ENCODE data around the gene ITGB4. TPM values are rescaled to one million over a fixed set of nuclear protein-coding genes. Genes with fewer than 3 reads are reported as not detected.
"Not testable (repeated sequence)": the region's sequence is repeated elsewhere in the genome, so short reads cannot be mapped to it uniquely, and the experiment has no call there.

Gene ITGB4
- total RNA-seq, 1 experiment from 2014 or later = 0.28 TPM

DNA sequence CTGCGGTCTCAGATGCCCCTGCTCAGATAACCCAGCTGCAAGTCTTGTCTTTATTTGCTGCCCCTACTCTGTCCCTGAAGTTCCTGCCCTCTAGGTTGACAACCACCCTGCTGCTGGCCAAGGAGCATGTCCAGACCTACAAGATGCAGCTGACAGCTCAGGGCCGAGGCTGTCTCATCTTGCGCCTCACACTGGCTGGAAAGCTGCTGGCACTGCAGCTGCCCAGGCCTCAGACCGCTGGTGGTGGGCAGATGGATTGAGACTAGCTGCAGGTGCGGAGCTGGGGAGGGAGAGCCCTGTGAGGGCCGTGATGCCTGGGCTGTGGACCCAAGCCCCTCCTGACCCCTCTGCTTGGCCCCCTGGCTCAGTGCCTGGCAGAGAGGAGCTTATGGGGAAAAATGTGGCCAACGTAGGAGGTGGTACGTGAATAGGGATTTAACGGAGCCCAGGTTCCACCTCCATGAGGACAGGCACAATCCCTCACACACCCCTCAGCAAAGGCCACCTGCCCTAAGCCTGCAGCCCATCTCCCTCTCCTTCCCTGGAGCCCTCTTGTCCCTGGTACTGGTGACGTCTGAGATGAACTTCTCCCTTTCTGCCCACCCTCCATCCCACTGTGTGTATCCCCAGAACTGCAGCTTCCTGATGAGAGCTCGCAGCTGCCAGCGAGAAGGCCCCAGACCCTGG, 52.0 kb downstream of the ITGB4 start:
- no peak overlapping the region for H3K4me3 ChIP-seq (ENCODE audit: insufficient read depth, low read depth, low read length)
- H3K27me3 ChIP-seq (ENCODE audit: control insufficient read depth, insufficient read depth, low read length) = no peaks in the 10 kb centered on the region
- H3K36me3 ChIP-seq (replicated peaks; ENCODE audit: control insufficient read depth, insufficient read depth, low read length) = peaks cover 3% of the 10 kb centered on the region
- peak; percentile 26 for DNase-seq

DNA sequence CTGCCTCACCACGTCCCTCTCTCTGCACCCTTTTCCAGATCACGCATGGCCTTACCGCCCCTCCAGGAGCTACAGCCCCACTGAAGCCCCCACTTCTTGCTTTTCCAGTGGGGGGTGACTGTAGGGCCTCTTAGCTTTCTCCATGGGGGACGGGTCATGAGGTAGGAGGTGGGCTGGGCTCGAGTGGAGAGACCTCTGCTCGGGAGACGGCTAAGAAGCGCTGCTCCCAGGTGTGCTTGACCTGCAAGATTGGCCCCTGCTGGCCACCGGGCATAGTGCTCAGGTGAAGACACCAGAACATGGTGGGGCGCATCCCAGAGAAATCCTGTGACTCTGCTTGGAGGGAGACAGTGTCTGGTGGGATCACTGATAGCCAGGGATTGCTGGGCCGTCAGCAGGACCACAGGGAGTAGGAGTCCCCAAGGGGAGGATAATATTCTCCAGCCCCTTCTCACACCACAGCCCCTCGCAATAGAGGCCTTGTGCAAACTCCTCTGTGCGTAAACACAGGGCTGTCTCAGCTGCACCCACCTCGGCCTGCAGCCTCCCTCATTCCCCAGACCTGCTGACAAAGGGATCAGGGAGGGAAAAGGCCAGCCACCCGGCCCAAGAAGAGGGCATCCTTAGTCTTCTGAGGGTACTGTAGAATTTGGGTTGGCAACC, 52.7 kb downstream of the ITGB4 start:
- no peaks in the 10 kb centered on the region for H3K27me3 ChIP-seq (ENCODE audit: control insufficient read depth, insufficient read depth, low read length)
- DNase-seq = peak; percentile 72
- peaks cover 4% of the 10 kb centered on the region for H3K36me3 ChIP-seq (replicated peaks; ENCODE audit: control insufficient read depth, insufficient read depth, low read length)
- no peak overlapping the region for H3K4me3 ChIP-seq (ENCODE audit: insufficient read depth, low read depth, low read length)

DNA sequence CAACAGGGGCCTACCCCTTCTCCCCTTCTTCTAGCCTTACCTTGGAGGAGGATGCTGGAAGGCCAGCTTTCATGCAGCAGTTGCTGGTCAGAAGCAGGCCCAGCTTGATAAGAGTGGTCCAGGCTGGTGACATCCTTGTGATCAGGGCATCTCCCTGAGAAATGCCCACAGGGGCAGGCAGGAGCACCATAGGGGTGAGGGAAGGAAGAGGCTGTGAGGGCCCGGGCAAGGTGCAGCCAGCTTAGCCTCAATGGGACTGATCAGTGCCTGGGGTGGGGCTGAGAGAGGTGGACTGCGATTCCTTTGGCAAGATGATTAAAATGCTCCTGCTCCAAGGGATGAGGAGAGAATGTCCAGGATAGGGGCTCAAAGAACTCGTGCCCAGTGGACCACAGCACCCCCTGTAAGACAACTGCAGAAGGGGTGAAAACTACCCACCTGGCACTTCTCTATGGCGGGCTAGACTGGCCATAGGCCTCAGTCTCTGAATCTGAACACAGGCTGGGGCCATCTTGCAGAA, 53.3 kb downstream of the ITGB4 start:
- peaks cover 4% of the 10 kb centered on the region for H3K36me3 ChIP-seq (replicated peaks; ENCODE audit: control insufficient read depth, insufficient read depth, low read length)
- no peaks in the 10 kb centered on the region for H3K27me3 ChIP-seq (ENCODE audit: control insufficient read depth, insufficient read depth, low read length)
- DNase-seq = no peak
- no peak overlapping the region for H3K4me3 ChIP-seq (ENCODE audit: insufficient read depth, low read depth, low read length)

GRCh38 chr17:75774991-75775668, 53.9 kb downstream of the ITGB4 start:
- Histone ChIP-seq H3K4me3 (ENCODE audit: insufficient read depth, low read depth, low read length) (no peak overlapping the region), H3K27me3 (ENCODE audit: control insufficient read depth, insufficient read depth, low read length) (no peaks in the 10 kb centered on the region), H3K36me3 (replicated peaks; ENCODE audit: control insufficient read depth, insufficient read depth, low read length) (peaks cover 4% of the 10 kb centered on the region)
- peak; percentile 56 for DNase-seq

GRCh38 chr17:75776386-75777295, 55.4 kb downstream of the ITGB4 start:
- no peak for DNase-seq
- Histone ChIP-seq H3K27me3 (ENCODE audit: control insufficient read depth, insufficient read depth, low read length) (no peaks in the 10 kb centered on the region), H3K4me3 (ENCODE audit: insufficient read depth, low read depth, low read length) (no peak overlapping the region), H3K36me3 (replicated peaks; ENCODE audit: control insufficient read depth, insufficient read depth, low read length) (peaks cover 4% of the 10 kb centered on the region)

DNA sequence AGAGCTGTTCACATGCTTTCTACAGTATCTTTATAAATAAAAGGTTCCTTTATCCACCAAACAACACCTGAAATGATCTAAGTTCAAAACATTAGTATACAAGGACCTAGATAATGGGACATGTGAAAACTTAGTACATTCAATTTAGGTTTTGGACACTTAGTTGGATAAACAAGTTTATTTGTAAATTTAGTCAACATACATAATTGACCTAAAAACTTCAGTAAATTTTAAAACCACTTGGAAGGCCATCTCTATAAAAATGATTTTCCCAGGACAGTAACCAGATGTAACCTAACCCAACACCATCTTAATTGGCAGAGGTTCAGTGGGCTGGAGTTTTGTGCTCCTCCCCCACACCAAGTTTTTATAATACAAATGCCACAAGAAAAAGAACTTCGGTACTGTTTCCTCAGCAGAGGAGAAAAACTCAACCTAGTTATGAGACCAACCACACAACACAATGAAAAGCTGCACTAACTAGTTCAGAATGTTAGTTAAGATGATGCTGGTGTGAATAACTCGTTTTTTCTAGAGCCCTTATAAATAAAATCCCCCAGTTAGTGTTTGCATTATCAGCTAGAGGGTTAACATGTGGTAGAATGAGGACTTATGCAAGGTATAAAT, 56.1 kb downstream of the ITGB4 start:
- Histone ChIP-seq H3K36me3 (replicated peaks; ENCODE audit: control insufficient read depth, insufficient read depth, low read length) (peaks cover 4% of the 10 kb centered on the region), H3K27me3 (ENCODE audit: control insufficient read depth, insufficient read depth, low read length) (no peaks in the 10 kb centered on the region), H3K4me3 (ENCODE audit: insufficient read depth, low read depth, low read length) (no peak overlapping the region)
- no peak for DNase-seq

- H3K27me3 ChIP-seq (ENCODE audit: control insufficient read depth, insufficient read depth, low read length); H3K36me3 ChIP-seq (replicated peaks; ENCODE audit: control insufficient read depth, insufficient read depth, low read length): not testable (repeated sequence)
- peak; percentile 44 for DNase-seq
- H3K4me3 ChIP-seq (ENCODE audit: insufficient read depth, low read depth, low read length) = peak overlapping the region; percentile 99
Measured at GRCh38 chr17:75778066-75778860, 57.0 kb downstream of the ITGB4 start.

DNA sequence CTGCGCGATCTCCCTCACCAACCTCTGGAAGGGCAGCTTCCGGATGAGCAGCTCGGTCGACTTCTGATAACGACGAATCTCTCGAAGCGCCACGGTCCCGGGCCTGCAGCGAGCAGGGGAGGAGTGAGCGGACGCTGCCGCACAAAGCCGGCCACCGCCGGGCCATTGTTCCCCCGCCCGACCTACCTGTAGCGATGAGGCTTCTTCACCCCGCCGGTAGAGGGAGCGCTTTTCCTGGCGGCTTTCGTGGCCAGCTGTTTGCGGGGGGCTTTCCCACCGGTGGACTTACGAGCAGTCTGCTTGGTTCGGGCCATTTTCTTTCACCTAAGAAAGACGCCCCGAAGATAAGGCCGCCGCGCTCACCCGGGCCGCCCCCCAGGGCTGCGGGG, 57.6 kb downstream of the ITGB4 start:
- H3K36me3 ChIP-seq (replicated peaks; ENCODE audit: control insufficient read depth, insufficient read depth, low read length) = peaks cover 4% of the 10 kb centered on the region
- peak; percentile 84 for DNase-seq

DNA sequence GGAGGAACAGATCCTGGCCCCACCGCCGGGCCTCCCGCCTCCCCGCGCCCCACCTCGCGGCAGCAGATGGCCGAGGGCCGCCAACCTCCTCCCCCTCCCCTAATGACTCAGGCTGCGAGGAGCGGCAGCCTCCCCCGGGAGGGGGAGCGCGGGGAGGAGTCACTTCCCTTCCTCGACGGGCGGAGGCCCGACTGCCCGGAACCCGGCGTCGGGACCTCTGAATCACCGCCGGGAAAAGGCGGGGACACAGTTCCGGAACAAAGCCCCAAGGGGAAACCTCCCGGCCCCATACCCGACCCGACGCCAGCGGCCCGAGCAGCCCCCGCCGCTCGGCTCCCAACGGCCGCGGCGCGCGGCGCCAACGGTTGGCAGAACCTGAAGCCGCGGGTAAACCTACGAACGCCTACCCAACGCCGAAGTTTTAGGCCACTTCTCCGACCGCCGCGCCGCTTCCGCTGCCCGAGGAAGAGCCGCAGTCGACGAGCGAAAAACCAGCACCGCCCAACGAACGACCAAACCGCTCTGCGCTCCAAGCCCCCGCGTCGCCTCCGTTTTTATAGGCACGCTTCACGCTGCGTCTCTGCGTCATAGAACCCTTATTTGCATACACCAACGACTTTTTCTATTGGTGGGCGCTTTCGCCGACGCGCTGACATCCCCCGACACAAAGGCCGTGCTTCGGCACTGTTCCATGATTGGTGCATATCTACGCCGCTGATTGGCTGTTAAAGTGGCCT, 58.2 kb downstream of the ITGB4 start:
- no peaks in the 10 kb centered on the region for H3K27me3 ChIP-seq (ENCODE audit: control insufficient read depth, insufficient read depth, low read length)

More for the DNA sequence above, 57.6 kb downstream of the ITGB4 start:
- H3K27me3 ChIP-seq (ENCODE audit: control insufficient read depth, insufficient read depth, low read length) = no peaks in the 10 kb centered on the region
- peak overlapping the region; percentile 99 for H3K4me3 ChIP-seq (ENCODE audit: insufficient read depth, low read depth, low read length)

GRCh38 chr17:75779987-75780889, 59.0 kb downstream of the ITGB4 start:
- DNase-seq = no peak

More for the DNA sequence above, 58.2 kb downstream of the ITGB4 start:
- Histone ChIP-seq H3K36me3 (replicated peaks; ENCODE audit: control insufficient read depth, insufficient read depth, low read length) (peaks cover 4% of the 10 kb centered on the region), H3K4me3 (ENCODE audit: insufficient read depth, low read depth, low read length) (peak overlapping the region; percentile 99)
- DNase-seq = peak; percentile 97

DNA sequence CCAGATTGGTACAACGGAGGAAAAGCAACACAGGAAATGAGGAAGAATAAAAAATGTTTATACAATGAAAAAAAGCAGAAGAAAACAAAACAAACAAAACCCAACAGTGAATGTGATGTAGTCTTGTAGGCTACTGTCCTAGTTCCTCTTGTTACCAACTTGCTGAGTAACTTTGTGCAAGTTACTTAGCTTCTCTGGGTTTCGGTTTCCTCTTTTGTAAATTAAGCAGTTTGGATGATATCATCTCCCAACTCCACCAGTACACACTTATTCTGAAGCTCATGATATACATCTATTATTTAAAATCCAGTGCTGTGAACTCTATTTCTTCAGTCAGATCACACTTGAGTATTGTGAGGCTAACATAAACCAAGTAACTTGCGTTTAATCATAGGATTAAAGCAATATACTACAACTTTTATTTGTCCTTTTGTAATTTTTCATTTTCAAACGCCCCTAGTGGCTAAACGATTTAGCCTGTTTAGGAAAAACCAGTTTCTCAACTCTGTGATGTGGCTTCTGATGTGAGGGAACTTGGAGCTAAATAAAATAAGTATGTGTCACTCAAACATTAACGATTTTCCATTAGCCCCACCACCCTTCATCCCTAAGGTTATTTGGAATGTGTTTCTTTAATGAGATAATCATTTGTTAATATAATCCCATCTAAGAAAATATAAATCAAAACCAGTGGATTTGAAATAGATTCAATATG, 62.0 kb downstream of the ITGB4 start:
- Histone ChIP-seq H3K4me3 (ENCODE audit: insufficient read depth, low read depth, low read length) (no peak overlapping the region), H3K27me3 (ENCODE audit: control insufficient read depth, insufficient read depth, low read length) (no peaks in the 10 kb centered on the region), H3K36me3 (replicated peaks; ENCODE audit: control insufficient read depth, insufficient read depth, low read length) (peaks cover 1% of the 10 kb centered on the region)
- DNase-seq = no peak

More at GRCh38 chr17:75779987-75780889, 59.0 kb downstream of the ITGB4 start:
- Histone ChIP-seq H3K27me3 (ENCODE audit: control insufficient read depth, insufficient read depth, low read length) (no peaks in the 10 kb centered on the region), H3K36me3 (replicated peaks; ENCODE audit: control insufficient read depth, insufficient read depth, low read length) (peaks cover 4% of the 10 kb centered on the region), H3K4me3 (ENCODE audit: insufficient read depth, low read depth, low read length) (no peak overlapping the region)
